ENCODE measurements around the gene SPZ1. TPM values are rescaled to one million over a fixed set of nuclear protein-coding genes. Genes with fewer than 3 reads are reported as not detected.
"Not testable (repeated sequence)": the region's sequence is repeated elsewhere in the genome, so short reads cannot be mapped to it uniquely, and the experiment has no call there.

The SPZ1 gene
- not detected for total RNA-seq
- long read RNA-seq: 0 reads

- TF ChIP-seq POLR2A (IDR thresholded peaks at IDR 0.05) (no peak), CTCF (IDR thresholded peaks at IDR 0.05) (no peak)
- H3K36me3 ChIP-seq: no peaks in the 10 kb centered on the region
- no peaks in the 10 kb centered on the region for H3K27me3 ChIP-seq
- intact Hi-C loops (cut with DNase I): no loop called here
- no peaks in the 10 kb centered on the region for H3K9me3 ChIP-seq
- WGBS (ENCODE audit: insufficient coverage, low coverage, low lambda C conversion rate, missing lambda C conversion rate): 20% methylated on average over 1 of the region's 2 CpGs
- no peaks in the 10 kb centered on the region for H3K4me1 ChIP-seq
- no peak for ATAC-seq
- H3K27ac ChIP-seq: no peak within 1 kb of the TSS
- H3K4me3 ChIP-seq: no peak within 1 kb of the TSS
- DNase-seq: no peak
Observed at GRCh38 chr5:80319702-80320101, at the start of gene SPZ1. Gene SPZ1 (plus strand): TSS chr5:80320002. CDS start chr5:80320216, 214 bp downstream.

GRCh38 chr5:80270543-80270942 is 49.3 kb upstream of the SPZ1 start:
- not testable (repeated sequence) for H3K4me3 ChIP-seq, DNase-seq, H3K27ac ChIP-seq, H3K4me1 ChIP-seq, H3K9me3 ChIP-seq, H3K27me3 ChIP-seq, ATAC-seq, H3K36me3 ChIP-seq
- intact Hi-C loops (cut with DNase I): loop anchor here in 1 of 2 donors (10.0 kb wide), 1 partner anchor 176 kb away; no protein-coding TSS in a partner anchor
- WGBS (ENCODE audit: insufficient coverage, low coverage, low lambda C conversion rate, missing lambda C conversion rate): 84% methylated on average over 2 of the region's 2 CpGs

GRCh38 chr5:80275347-80275746 is 44.5 kb upstream of the SPZ1 start:
- H3K4me1 ChIP-seq: no peaks in the 10 kb centered on the region
- no peaks in the 10 kb centered on the region for H3K36me3 ChIP-seq
- no peak overlapping the region for H3K4me3 ChIP-seq
- intact Hi-C loops (cut with DNase I): loop anchor here in 1 of 2 donors (10.0 kb wide), 1 partner anchor 181 kb away; no protein-coding TSS in a partner anchor
- TF ChIP-seq CTCF (IDR thresholded peaks at IDR 0.05) (peak; percentile 34 to 50 (median 48)), POLR2A (IDR thresholded peaks at IDR 0.05) (no peak)
- ATAC-seq: peak; percentile 63 to 78 (median 74)
- no peak overlapping the region for H3K27ac ChIP-seq
- H3K9me3 ChIP-seq: no peaks in the 10 kb centered on the region
- no peaks in the 10 kb centered on the region for H3K27me3 ChIP-seq
- 56% methylated on average over 2 of the region's 2 CpGs for WGBS (ENCODE audit: insufficient coverage, low coverage, low lambda C conversion rate, missing lambda C conversion rate)
- DNase-seq: no peak

- Histone ChIP-seq H3K4me3 (no peak overlapping the region), H3K9me3 (no peaks in the 10 kb centered on the region), H3K27me3 (no peaks in the 10 kb centered on the region), H3K36me3 (no peaks in the 10 kb centered on the region), H3K27ac (no peak overlapping the region), H3K4me1 (no peaks in the 10 kb centered on the region)
- intact Hi-C loops (cut with DNase I): loop anchor here in 1 of 2 donors (10.0 kb wide), 1 partner anchor 181 kb away; no protein-coding TSS in a partner anchor
- no peak for DNase-seq
- ATAC-seq: no peak
- TF ChIP-seq CTCF (IDR thresholded peaks at IDR 0.05) (no peak), POLR2A (IDR thresholded peaks at IDR 0.05) (no peak)
Observed at GRCh38 chr5:80276186-80276585, 43.6 kb upstream of the SPZ1 start.

- Histone ChIP-seq H3K27me3 (no peaks in the 10 kb centered on the region), H3K27ac (no peak overlapping the region), H3K9me3 (no peaks in the 10 kb centered on the region), H3K36me3 (no peaks in the 10 kb centered on the region), H3K4me1 (no peaks in the 10 kb centered on the region), H3K4me3 (no peak overlapping the region)
- DNase-seq (no peak), ATAC-seq (no peak)
- intact Hi-C loops (cut with DNase I): loop anchor here in 1 of 2 donors (10.0 kb wide), 1 partner anchor 182 kb away; no protein-coding TSS in a partner anchor
- WGBS (ENCODE audit: insufficient coverage, low coverage, low lambda C conversion rate, missing lambda C conversion rate): 40% methylated on average over 2 of the region's 2 CpGs
- TF ChIP-seq CTCF (IDR thresholded peaks at IDR 0.05) (no peak), POLR2A (IDR thresholded peaks at IDR 0.05) (no peak)
Observed at GRCh38 chr5:80277191-80277590, 42.6 kb upstream of the SPZ1 start.
